HG03135 (cell line): ENCODE results near the gene STON2.

Experiments used
- ATAC-seq: cut with Tn5 transposase; IDR thresholded peaks from one replicate; pipeline ENCODE4 v1.9.1; 2021; ENCODE audit warnings: mild to moderate bottlenecking, moderate library complexity; ENCODE audit not compliant: unreplicated experiment

The STON2 gene

GRCh38 chr14:81418057-81418790, 18.1 kb upstream of the STON2 start:
- ATAC-seq = no peak

GRCh38 chr14:81416981-81417380, 16.9 kb upstream of the STON2 start:
- ATAC-seq = no peak

GRCh38 chr14:81416194-81416952, 16.2 kb upstream of the STON2 start:
- ATAC-seq = no peak

DNA sequence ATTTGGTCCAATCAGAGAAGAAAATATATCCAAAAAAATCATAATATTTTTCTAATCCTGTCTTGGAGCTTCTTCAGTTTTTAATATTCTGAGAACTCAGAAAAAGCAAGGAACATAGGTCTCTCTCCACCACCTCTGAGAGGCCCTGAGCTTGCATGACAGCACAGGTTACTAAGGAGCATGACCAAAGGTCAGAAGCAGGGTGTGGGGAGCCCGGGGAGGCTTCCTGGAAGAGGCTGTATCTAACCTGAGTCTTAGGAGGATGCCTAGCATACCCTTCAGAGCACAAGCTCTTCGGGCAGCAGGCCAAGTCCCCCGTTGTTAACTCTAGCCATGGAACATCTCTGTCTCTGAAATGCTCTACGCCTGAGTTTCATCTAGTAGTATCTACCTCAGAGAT, 15.7 kb upstream of the STON2 start:
- no peak for ATAC-seq

DNA sequence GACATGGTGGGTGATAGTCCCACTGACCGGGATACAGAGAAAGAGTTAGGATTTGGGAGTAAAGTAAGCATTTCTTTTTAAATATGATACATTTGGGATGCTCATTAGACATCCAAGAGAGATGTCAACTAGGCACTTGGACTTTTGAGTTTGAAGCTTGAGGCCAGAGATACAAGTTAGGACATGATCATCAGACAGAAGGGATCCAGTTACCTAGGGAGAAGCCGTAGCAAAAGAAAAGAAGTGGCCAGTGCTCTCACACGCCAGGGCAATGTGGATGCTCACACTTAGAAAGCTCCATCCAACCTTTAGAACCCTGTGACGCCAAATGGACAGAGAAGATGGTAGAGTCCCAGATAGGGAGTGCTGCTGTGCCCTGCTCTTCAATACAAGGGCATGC, 14.0 kb upstream of the STON2 start:
- ATAC-seq = no peak

DNA sequence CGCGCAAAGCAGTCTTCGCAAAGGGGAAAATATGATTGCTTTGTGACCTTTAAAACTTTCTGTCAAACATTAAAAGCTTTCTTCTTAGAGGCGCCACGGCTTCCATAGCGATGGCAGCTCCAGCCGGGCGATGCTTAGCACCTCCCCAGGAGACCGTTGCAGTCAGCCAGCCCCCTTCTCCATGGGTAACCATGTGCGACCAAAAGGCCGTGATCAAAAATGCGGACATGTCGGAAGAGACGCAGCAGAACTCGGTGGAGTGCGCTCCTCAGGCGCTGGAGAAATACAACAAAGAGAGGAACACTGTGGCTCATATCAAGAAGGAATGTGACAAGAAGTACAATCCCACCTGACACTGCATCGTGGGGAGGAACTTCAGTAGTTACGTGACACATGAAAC, 12.7 kb upstream of the STON2 start:
- ATAC-seq = no peak

DNA sequence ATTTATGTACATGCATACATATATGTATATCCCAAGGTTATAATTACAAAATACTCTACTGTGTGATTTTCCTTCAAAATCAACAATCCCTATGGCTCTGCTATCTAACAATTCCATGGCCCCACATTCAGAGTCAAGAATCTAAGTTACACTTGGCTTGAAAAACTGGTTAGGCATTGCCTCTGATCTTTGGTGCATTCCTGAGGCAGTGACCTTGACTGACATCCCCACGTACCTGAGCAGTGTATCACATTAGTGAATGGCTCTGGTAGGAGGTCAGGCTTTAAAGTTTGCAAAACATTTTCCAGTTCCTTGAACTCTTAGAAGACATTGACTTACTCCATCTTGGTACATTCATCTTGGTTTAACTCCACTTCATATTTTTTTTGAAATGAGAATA, 8.5 kb upstream of the STON2 start:
- no peak for ATAC-seq

GRCh38 chr14:81406863-81407262, 6.7 kb upstream of the STON2 start:
- ATAC-seq = no peak

DNA sequence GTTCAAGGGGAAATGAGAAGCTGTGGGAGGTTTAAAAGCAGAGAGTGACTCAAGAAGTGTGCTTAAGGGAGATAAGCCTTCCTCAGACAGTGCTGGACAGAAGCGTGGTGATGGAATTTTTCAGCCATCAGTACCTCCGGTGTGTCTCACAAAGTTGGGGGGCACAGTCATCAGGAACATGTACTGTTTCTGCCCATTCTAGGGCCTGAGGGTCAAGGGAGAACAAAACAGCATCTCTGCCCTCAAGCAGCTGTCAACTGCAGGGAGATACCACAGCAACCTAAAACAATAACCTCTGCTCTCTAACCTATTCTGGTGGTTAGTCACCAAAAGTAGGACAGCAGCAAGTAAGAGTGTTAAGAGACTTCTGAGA, 2.0 kb upstream of the STON2 start:
- ATAC-seq = no peak

DNA sequence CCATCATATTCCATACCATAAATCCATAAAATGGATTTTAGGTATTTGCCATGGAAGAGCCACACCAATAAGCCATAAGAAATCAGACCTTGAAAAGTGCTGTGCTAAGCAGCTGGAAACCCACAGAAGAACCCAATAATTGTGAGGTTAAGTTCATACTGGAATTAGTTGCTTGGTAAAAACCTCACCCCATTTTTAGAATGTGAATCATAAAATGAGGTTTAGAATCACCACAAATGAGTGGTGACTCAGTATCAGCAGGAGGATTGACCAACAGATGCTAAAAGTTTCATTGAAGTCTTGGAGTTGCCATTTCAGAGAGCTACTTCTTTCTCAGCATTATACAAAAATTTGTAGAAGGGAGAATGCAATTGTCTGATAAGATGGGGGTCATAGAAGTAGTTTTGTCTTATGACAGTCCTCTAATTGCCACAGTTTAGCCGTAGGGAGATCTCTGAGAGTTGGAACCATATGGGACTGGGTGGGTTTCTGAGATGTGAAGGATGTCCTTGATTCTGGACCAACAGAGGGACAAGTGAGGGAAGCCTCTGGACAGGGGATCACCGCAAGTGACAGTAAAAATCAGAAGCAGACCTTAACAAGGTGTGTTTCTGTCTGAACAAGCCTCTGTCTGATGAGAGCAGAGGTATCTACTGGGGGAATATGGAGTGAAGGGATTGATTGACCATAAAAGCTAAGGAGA, 1.4 kb upstream of the STON2 start:
- no peak for ATAC-seq

GRCh38 chr14:81400852-81401251, 728 bp upstream of the STON2 start:
- no peak for ATAC-seq

DNA sequence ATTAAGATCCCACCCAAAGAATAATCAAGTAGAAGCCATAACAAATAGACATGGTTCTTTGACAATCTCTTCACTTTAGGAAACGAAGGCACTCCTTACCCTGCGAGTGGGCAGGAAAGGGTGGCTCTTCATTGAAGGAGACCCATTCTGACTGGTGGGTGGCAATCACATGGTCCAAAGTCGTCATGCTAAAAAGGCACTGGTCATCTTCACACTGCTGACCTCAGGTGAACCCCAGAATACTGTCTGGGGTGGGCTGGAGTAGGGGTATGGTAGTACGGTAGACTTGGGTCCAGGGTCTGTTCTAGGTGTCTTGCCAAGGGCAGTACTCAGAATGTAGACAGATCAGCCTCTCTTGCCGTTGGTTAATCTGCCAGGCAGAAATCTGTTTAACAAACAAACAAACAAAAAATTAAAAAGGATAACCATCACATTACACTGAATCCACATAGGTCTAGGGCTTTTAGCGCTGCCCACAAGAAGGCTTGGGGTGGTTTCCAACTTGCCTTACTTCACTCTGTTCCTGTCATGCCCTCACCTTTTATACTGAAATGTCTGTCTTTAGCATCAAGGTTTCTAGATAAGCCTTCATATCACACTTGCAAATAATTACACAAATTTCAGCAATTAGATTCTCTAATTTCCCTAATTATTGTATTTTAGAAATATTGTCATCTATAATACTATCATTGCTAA, 1.8 kb downstream of the STON2 start:
- no peak for ATAC-seq

GRCh38 chr14:81396113-81396512, 4.0 kb downstream of the STON2 start:
- ATAC-seq = no peak

- ATAC-seq = no peak
Measured at GRCh38 chr14:81394739-81395138, 5.4 kb downstream of the STON2 start.

GRCh38 chr14:81392976-81393643, 7.0 kb downstream of the STON2 start:
- ATAC-seq = no peak

GRCh38 chr14:81392052-81392451, 8.1 kb downstream of the STON2 start:
- ATAC-seq = no peak

DNA sequence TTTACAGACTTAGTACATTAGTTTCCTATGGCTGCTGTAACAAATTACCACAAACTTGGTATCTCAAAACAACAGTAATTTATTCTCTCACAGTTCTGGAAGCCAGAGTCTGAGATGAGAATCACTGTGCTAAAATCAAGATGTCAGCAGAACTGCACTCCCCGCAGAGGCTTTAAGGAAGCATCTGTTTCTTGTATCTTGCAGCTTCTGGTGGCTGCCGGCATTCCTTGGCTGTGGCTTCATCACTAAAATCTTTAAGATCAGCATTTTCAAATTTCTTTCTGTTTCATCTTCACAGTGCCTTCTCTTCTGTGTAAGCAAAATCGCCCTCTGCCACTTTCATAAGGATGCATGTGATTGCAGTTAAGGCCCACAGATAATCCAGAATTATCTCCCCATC, 9.4 kb downstream of the STON2 start:
- no peak for ATAC-seq

GRCh38 chr14:81388336-81388735, 11.8 kb downstream of the STON2 start:
- no peak for ATAC-seq

DNA sequence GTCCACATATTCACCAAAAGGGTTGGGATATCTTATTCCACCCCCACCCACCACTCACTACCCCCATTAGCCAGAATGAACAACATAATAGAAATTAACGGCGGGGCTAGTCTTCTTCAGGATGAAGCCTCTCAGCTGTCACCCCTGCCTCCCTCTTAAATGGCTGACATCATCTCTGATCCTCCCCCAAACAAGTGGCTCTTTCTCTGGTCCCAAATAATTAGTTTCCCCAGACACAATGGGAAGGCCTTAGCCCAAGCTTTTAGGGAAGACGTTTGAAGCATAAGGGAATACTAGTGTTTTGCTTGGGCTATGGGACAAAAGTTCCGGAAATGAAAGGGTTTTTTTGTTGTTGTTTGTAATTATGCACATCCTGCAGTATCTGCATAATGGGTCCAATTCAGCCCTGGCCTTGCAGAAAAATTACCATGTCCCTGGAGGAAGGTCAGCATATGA, 13.8 kb downstream of the STON2 start:
- no peak for ATAC-seq

DNA sequence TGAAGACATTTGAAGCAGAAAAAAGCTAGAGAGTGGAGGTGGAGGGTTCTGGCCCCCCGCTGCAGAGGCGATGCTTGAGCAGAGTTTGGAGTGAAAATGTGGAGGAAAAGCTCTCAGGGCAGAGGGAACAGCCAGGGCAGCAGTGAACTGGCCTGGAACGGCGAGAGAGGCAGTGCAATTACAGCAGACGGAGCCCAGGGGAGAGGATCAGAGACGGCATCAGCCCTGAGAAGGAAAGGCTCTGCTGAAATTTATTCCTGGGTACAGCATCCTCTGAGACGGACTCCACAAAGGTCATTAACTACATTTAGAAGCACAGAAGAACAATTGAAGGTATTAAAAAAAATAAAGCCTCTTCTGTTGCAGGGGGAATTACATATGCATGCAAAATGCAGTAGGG, 14.2 kb downstream of the STON2 start:
- ATAC-seq = no peak

DNA sequence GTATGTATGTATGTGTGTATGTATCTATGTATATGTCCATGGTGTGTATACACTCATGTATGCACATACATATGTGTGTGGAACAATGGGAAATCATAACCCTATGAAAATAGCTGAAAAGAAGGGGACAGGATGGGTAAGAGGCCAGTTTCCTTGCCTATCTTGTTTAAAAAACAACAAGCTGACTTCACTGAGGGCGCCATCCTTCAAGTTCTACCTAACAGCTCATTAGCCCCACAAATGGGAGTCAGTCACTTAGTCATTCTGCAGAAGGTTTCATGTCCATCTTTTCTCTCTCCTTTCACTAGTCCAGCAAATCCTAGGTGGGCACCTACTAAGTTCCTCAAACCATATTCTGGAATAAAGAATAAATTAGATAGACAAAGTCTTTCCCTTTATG, 14.7 kb downstream of the STON2 start:
- ATAC-seq = no peak
